22Rv1 (cell line): ENCODE measurements around the gene TRERF1.

ENCODE experiments used
- CTCF ChIP-seq: fragments of 450-650 bp; IDR thresholded peaks from 2 replicates; pipeline ENCODE4 v1.5.1; 2017; ENCODE audit warnings: mild to moderate bottlenecking
- ZFX ChIP-seq: fragments of 450-650 bp; IDR thresholded peaks from 2 replicates; pipeline ENCODE4 v1.6.1; 2017; ENCODE audit warnings: antibody characterized with exemption, borderline replicate concordance

- no peak for TF ChIP-seq CTCF
- TF ChIP-seq ZFX: no peak
These were observed 100.8 kb downstream of the TRERF1 start for GRCh38 chr6:42350911-42351310.
